Cardiac septum (tissue), 1 donor: ENCODE data around the gene ATP13A3. TPM values are rescaled to one million over a fixed set of nuclear protein-coding genes. Genes with fewer than 3 reads are reported as not detected.

Source experiments
- DNase-seq: peaks from one replicate; pipeline ENCODE4 v3.0.0-alpha.2; 2020; ENCODE audit warnings: low spot score
- intact Hi-C: fragments of 100-400 bp; cut with DNase I; formaldehyde crosslinking; loops from one replicate; pipeline ENCODE4 v1.14.0; 2022
- total RNA-seq: library from RNA; stranded (reverse); fragmentation: NEBNext Ultra II Directional; extraction: Animal tissue kit (Norgen Biotek cat#: 25700); gene quantifications from one replicate; pipeline ENCODE4 v1.2.1, GENCODE V29; 2021
- donor health status: DM: no; HTN: no; CAD: no.

The ATP13A3 gene
- total RNA-seq, 1 donor from 2014 or later, result 217 TPM

DNA sequence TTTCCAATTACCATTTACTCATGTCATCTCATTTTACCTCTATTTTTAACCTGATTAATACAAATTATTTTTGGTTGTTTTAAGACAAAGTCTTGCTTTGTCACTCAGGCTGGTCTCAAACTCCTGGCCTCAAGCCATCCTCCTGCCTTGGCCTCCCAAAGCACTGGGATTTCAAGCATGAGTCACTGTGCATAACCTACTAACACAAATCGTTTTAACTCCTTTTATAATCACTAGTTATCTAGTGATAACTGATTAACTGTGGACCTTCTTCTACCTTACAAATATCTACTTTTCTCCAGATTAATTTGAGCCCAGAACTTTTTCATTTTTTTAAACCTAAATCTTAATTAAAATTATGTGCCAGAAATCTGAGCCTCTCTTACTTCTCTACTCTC is 4.6 kb downstream of the ATP13A3 start:
- intact Hi-C loops, result no loop called here
- no peak for DNase-seq

DNA sequence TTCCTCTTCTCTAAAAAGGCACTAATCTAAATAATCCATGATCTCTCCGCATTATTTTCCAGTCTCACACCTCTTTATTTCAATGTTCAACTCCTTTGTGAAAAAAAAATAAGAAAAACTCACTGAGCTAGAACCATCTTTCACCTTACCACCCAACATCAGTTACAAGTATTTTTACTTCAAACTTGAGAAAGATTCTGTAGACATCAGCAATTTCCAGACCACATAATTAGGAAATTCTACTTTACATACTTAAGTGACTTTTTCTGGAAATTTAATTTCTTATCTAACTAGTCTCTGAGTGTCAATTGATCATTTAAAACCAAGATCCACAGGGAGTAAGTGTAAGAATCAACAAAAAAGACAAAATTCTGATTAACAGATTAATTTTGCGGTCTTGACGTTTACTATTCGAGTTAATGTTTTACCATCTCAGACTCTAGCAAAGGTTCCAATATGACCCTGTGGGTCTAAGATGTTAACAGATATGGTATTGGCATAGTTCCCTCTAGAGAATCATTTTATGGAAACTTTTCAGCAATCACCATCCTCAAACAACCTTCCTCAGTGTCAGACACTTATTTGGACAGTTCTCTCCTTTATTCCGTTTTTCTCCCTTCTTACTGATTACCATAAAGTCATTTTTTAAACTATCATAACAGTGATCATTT is 5.1 kb downstream of the ATP13A3 start:
- intact Hi-C loops, result no loop called here
- no peak for DNase-seq

DNA sequence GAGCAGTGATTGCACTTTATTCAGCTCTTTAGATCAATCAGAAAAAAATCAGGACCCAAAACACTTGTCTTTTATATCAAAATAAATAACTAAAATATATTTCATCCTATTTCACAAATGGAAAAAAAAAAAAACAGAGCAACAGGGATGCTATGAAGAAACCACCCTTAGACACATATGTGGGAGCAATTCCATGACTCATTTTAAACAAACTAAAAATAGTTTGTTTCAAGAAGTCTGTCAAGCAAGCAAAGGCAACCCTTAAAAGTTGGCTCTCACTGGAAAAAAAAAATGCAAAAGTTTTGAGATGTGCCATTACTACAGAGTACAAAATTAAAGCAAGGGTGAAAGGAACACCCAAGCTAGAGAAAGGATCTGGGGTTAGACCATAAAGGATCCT is 5.7 kb downstream of the ATP13A3 start:
- DNase-seq, result no peak
- intact Hi-C loops, result no loop called here

GRCh38 chr3:194476784-194477183 is 10.0 kb downstream of the ATP13A3 start:
- DNase-seq, result peak; percentile 78

GRCh38 chr3:194475978-194476377 is 10.8 kb downstream of the ATP13A3 start:
- intact Hi-C loops, result no loop called here
- DNase-seq, result no peak

More at GRCh38 chr3:194476784-194477183, 10.0 kb downstream of the ATP13A3 start:
- intact Hi-C loops, result loop anchor here (1.0 kb wide), 1 partner anchor 103 kb away; no protein-coding TSS in a partner anchor

- no peak for DNase-seq
- intact Hi-C loops, result no loop called here
Observed at GRCh38 chr3:194475138-194475932, 11.5 kb downstream of the ATP13A3 start.

DNA sequence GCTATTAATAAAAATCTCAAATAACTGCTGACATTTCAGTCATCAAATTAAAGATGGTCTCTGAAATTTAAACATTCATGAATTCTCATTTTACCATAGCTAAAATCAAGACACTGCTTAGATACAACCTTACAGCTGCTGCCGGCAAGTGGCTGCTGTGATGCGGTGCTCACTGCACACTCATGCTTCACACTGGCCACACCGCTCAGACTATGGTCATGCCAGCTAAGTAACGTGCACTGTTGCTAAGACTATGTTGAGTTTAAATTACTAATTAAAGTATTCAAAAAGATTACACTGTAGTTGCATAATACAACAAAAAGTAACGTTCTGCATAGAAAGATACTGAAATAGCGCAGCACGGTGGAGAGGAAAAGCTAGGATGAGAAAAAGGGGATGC is 12.1 kb downstream of the ATP13A3 start:
- intact Hi-C loops, result no loop called here
- no peak for DNase-seq

GRCh38 chr3:194472290-194472920 is 14.4 kb downstream of the ATP13A3 start:
- DNase-seq, result no peak
- intact Hi-C loops, result no loop called here

DNA sequence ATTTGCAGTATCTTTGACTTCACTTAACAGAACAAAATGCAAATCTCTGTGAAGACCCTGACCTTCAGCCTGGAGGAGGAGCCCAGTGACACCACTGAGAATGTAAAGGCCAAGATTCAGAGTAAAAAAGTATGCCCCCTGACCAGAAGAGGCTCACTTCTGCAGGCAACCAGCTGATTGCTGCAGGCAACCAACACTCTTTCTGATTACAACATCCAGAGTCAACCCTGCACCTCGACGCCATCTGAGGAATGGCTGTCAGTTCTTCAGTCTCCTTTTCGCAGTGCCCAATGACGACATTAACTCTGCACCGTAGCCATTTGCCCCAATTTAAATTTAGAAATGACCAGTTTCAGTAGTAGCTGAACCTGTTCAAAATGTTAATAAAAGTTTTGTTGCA is 14.9 kb downstream of the ATP13A3 start:
- no peak for DNase-seq
- intact Hi-C loops, result no loop called here

GRCh38 chr3:194470615-194471014 is 16.2 kb downstream of the ATP13A3 start:
- intact Hi-C loops, result no loop called here
- no peak for DNase-seq

- intact Hi-C loops, result no loop called here
- DNase-seq, result no peak
Observed at GRCh38 chr3:194469977-194470376, 16.8 kb downstream of the ATP13A3 start.

DNA sequence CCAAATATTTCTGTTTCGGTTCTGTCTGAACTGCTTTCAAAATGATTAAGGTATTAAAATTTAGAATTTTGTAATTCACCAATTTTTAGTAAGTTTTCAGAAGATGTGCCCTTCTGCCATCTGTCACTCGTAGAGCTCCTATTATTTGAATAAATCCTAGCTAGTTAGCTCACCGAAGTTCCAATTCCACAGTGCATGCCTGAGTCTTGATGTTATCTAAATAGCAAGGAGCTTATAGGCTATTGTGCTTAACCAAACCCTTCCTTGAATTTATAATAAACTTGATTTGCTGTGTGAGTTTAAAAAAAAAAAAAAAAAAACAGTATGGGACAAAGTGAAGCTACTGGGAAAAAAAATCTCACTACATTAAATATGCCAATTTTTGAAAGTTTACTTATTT is 18.7 kb downstream of the ATP13A3 start:
- intact Hi-C loops, result no loop called here
- no peak for DNase-seq

GRCh38 chr3:194466761-194467356 is 19.9 kb downstream of the ATP13A3 start:
- intact Hi-C loops, result no loop called here

DNA sequence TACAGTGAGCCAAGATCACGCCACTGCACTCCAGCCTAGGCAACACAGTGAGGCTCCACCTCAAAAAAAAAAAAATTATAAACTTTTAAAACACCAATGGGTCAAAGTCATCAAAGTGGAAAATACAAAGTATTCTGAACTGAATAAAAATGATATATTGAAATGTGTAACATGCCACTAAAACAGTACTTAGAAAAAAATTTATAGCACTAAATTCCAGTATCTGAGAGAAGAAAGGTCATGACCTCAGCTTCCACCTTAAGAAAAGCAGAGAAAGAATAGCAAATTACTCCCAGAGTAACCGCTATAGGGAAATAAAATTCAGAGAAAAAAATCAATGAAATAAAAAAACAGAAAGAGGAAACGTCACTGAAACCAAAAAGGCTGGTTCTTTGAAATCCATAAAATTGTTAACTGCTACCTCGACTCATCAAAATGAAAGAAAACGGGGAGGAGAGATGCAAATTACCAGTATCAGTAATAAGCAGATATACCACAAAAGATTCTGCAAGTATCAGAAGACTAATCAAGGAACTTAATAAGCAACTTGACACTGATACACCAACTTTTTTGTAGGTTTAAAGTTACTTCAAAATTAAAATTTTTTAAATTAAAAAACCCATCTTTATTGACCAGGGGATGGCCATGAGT is 20.8 kb downstream of the ATP13A3 start:
- intact Hi-C loops, result no loop called here
- DNase-seq, result no peak

More at GRCh38 chr3:194466761-194467356, 19.9 kb downstream of the ATP13A3 start:
- no peak for DNase-seq

GRCh38 chr3:194465246-194465645 is 21.6 kb downstream of the ATP13A3 start:
- no peak for DNase-seq
- intact Hi-C loops, result no loop called here

DNA sequence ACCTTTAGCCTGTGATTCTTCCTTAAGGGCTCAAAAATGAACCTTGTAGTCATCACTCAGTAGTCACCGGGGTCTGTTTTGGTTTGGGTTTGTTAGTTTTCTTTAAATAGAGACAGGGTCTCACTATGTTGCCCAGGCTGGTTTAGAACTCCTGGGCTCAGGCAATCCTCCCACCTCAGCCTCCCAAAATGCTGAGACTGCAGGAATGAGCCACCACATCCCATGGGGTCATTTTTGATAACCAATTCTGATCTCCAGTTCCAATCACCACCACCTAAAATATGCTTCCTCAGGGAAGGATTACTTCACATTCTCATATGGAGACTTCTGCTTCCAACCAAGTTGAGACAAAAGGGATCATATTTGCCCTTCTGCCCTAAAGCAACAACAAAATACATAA is 22.1 kb downstream of the ATP13A3 start:
- intact Hi-C loops, result no loop called here
- no peak for DNase-seq

GRCh38 chr3:194462936-194463335 is 23.9 kb downstream of the ATP13A3 start:
- intact Hi-C loops, result no loop called here
- DNase-seq, result no peak

- intact Hi-C loops, result no loop called here
- DNase-seq, result no peak
Observed at GRCh38 chr3:194460566-194460965, 26.2 kb downstream of the ATP13A3 start.

DNA sequence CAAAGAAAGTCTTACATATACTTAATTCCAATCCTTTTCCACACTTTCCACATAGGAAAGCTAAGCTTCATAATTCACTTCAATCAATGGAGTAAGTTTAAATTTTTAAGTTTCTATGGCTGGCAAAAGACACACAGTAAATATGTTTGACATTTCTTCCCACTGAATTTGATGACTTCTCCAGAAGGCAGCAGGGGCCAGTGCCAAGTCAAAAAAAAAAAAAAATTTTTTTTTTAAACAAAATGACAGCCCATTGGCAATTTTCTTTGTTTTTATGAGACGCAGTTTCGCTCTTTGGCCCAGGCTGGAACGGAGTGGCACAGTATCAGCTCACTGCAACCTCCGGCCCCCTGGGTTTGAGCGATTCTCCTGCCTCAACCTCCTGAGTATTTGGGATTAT is 28.7 kb downstream of the ATP13A3 start:
- intact Hi-C loops, result no loop called here
- no peak for DNase-seq

- no peak for DNase-seq
- intact Hi-C loops, result no loop called here
Observed at GRCh38 chr3:194455481-194455880, 31.3 kb downstream of the ATP13A3 start.
